ENCODE results near the gene LIMS3. TPM values are rescaled to one million over a fixed set of nuclear protein-coding genes. Genes with fewer than 3 reads are reported as not detected.
"Not testable (repeated sequence)": the region's sequence is repeated elsewhere in the genome, so short reads cannot be mapped to it uniquely, and the experiment has no call there.

Gene LIMS3
- total RNA-seq, result 0.16 TPM in 1 of 2 replicates, not detected in the other

- H3K27ac Mint-ChIP-seq; H3K36me3 Mint-ChIP-seq (ENCODE audit: low read depth); H3K9me3 Mint-ChIP-seq: not testable (repeated sequence)
Measured at GRCh38 chr2:109898462-109899336, at the start of gene LIMS3. Gene LIMS3, plus strand, starts transcription at chr2:109898688. Its CDS starts 41 bp downstream, at chr2:109898729.

GRCh38 chr2:109871129-109871751 is 27.2 kb upstream of the LIMS3 start:
- H3K27me3 Mint-ChIP-seq; intact Hi-C loops (cut with micrococcal nuclease); DNase-seq; H3K4me1 Mint-ChIP-seq; H3K4me3 Mint-ChIP-seq; H3K9me3 Mint-ChIP-seq; H3K27ac Mint-ChIP-seq; H3K36me3 Mint-ChIP-seq (ENCODE audit: low read depth): not testable (repeated sequence)

More at GRCh38 chr2:109898462-109899336, at the start of gene LIMS3:
- H3K27me3 Mint-ChIP-seq; intact Hi-C loops (cut with micrococcal nuclease); H3K4me1 Mint-ChIP-seq; DNase-seq; H3K4me3 Mint-ChIP-seq: not testable (repeated sequence)

- H3K4me3 Mint-ChIP-seq; H3K4me1 Mint-ChIP-seq; H3K9me3 Mint-ChIP-seq; H3K36me3 Mint-ChIP-seq (ENCODE audit: low read depth); H3K27ac Mint-ChIP-seq; H3K27me3 Mint-ChIP-seq; DNase-seq; intact Hi-C loops (cut with micrococcal nuclease): not testable (repeated sequence)
Measured at GRCh38 chr2:109876625-109877024, 21.9 kb upstream of the LIMS3 start.

- H3K9me3 Mint-ChIP-seq; H3K27ac Mint-ChIP-seq; H3K27me3 Mint-ChIP-seq; H3K4me3 Mint-ChIP-seq; intact Hi-C loops (cut with micrococcal nuclease); H3K4me1 Mint-ChIP-seq; H3K36me3 Mint-ChIP-seq (ENCODE audit: low read depth); DNase-seq: not testable (repeated sequence)
Measured at GRCh38 chr2:109882112-109882511, 16.4 kb upstream of the LIMS3 start.

GRCh38 chr2:109888414-109888813 is 10.1 kb upstream of the LIMS3 start:
- intact Hi-C loops (cut with micrococcal nuclease); H3K4me1 Mint-ChIP-seq; H3K36me3 Mint-ChIP-seq (ENCODE audit: low read depth); H3K27ac Mint-ChIP-seq; H3K9me3 Mint-ChIP-seq; H3K27me3 Mint-ChIP-seq; DNase-seq; H3K4me3 Mint-ChIP-seq: not testable (repeated sequence)

GRCh38 chr2:109889909-109890308 is 8.6 kb upstream of the LIMS3 start:
- DNase-seq; H3K27me3 Mint-ChIP-seq; H3K9me3 Mint-ChIP-seq; H3K27ac Mint-ChIP-seq; H3K4me3 Mint-ChIP-seq; intact Hi-C loops (cut with micrococcal nuclease); H3K4me1 Mint-ChIP-seq; H3K36me3 Mint-ChIP-seq (ENCODE audit: low read depth): not testable (repeated sequence)

GRCh38 chr2:109891024-109891423 is 7.5 kb upstream of the LIMS3 start:
- H3K27ac Mint-ChIP-seq, H3K4me3 Mint-ChIP-seq: not testable (repeated sequence)

GRCh38 chr2:109893736-109894135 is 4.8 kb upstream of the LIMS3 start:
- DNase-seq; H3K36me3 Mint-ChIP-seq (ENCODE audit: low read depth); H3K9me3 Mint-ChIP-seq; H3K4me1 Mint-ChIP-seq; H3K4me3 Mint-ChIP-seq; intact Hi-C loops (cut with micrococcal nuclease); H3K27ac Mint-ChIP-seq; H3K27me3 Mint-ChIP-seq: not testable (repeated sequence)

More at GRCh38 chr2:109891024-109891423, 7.5 kb upstream of the LIMS3 start:
- H3K36me3 Mint-ChIP-seq (ENCODE audit: low read depth); H3K9me3 Mint-ChIP-seq; H3K4me1 Mint-ChIP-seq; H3K27me3 Mint-ChIP-seq; intact Hi-C loops (cut with micrococcal nuclease); DNase-seq: not testable (repeated sequence)

GRCh38 chr2:109894141-109894540 is 4.3 kb upstream of the LIMS3 start:
- H3K4me1 Mint-ChIP-seq; H3K4me3 Mint-ChIP-seq; H3K9me3 Mint-ChIP-seq; H3K27me3 Mint-ChIP-seq; DNase-seq; H3K36me3 Mint-ChIP-seq (ENCODE audit: low read depth); H3K27ac Mint-ChIP-seq; intact Hi-C loops (cut with micrococcal nuclease): not testable (repeated sequence)

GRCh38 chr2:109895090-109895869 is 3.2 kb upstream of the LIMS3 start:
- H3K27me3 Mint-ChIP-seq; H3K9me3 Mint-ChIP-seq; H3K4me1 Mint-ChIP-seq; intact Hi-C loops (cut with micrococcal nuclease); H3K36me3 Mint-ChIP-seq (ENCODE audit: low read depth); H3K4me3 Mint-ChIP-seq; DNase-seq; H3K27ac Mint-ChIP-seq: not testable (repeated sequence)

GRCh38 chr2:109896212-109896611 is 2.3 kb upstream of the LIMS3 start:
- DNase-seq; H3K4me1 Mint-ChIP-seq; intact Hi-C loops (cut with micrococcal nuclease); H3K9me3 Mint-ChIP-seq; H3K36me3 Mint-ChIP-seq (ENCODE audit: low read depth); H3K27ac Mint-ChIP-seq; H3K4me3 Mint-ChIP-seq; H3K27me3 Mint-ChIP-seq: not testable (repeated sequence)

- H3K27me3 Mint-ChIP-seq; H3K4me3 Mint-ChIP-seq; H3K4me1 Mint-ChIP-seq; intact Hi-C loops (cut with micrococcal nuclease); DNase-seq; H3K27ac Mint-ChIP-seq; H3K36me3 Mint-ChIP-seq (ENCODE audit: low read depth); H3K9me3 Mint-ChIP-seq: not testable (repeated sequence)
Measured at GRCh38 chr2:109897769-109898461, 573 bp upstream of the LIMS3 start.

- H3K27me3 Mint-ChIP-seq; H3K4me3 Mint-ChIP-seq; H3K27ac Mint-ChIP-seq; H3K4me1 Mint-ChIP-seq; H3K9me3 Mint-ChIP-seq; H3K36me3 Mint-ChIP-seq (ENCODE audit: low read depth); DNase-seq; intact Hi-C loops (cut with micrococcal nuclease): not testable (repeated sequence)
Measured at GRCh38 chr2:109905796-109906195, 7.3 kb downstream of the LIMS3 start.
